Medulla oblongata (tissue), 1 donor: ENCODE measurements around the gene PEX12.
"Not testable (repeated sequence)": the region's sequence is repeated elsewhere in the genome, so short reads cannot be mapped to it uniquely, and the experiment has no call there.

ENCODE experiments used
- DNase-seq: peaks from one replicate; pipeline ENCODE4 v3.0.0-alpha.2; 2015; ENCODE audit errors: extremely low spot score

The PEX12 gene

DNA sequence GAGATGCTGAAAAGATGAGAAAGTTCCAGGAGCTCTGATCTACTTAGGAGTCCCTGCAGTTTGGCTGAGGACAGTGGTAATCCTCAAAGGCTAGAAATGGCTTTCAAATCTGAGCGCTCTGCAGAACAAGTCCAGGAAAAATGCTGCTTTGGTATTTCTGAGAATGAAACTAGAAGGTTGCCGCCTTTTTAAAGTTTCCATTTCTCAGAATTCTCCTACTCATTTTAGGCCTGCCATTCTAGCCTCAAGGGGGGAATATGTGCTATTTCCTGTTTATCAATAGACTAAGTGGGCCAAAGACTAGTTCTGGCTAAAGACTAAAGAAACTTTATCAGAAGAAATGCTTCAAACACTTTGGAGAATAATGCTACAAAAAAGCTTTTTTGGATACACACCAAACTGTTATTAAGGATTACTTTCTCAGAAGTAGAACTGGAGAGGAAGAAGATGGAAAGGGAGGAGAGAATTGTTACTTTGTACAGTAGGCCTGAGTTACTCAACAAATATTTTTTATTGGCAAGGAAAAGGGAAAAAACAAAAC lies 40.7 kb downstream of the PEX12 start, which contains the start of gene SLFN12L:
Gene SLFN12L (minus strand): TSS at position 78 of the 541 bp plus-strand sequence. CDS start 15,314 bp downstream, outside the sequence.
- DNase-seq = no peak

DNA sequence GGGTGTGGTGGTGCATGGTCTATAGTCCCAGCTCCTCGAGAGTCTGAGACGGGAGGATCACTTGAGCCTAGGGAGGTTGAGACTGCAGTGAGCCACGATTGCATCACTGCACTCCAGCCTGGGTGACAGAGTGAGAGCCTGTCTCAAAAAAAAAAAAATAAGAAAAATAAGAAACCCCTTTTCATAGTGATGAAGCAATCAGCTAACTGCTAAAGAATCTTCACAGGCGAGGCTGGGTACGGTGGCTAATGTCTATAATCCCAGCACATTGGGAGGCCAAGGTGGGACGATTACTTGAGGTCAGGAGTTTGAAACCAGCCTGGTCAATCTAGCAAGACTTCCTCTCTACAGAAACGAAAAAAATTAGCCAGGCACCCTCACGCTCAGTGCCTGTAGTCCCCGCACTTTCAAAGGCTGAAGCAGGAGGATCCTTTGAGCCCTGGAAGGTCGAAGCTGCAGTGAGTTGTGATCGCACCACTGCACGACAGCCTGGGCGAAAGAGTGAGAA lies 41.7 kb downstream of the PEX12 start:
- no peak for DNase-seq

- DNase-seq = not testable (repeated sequence)
These were observed 43.0 kb downstream of the PEX12 start for GRCh38 chr17:35535406-35535805.

GRCh38 chr17:35534576-35535093 lies 43.7 kb downstream of the PEX12 start:
- no peak for DNase-seq

DNA sequence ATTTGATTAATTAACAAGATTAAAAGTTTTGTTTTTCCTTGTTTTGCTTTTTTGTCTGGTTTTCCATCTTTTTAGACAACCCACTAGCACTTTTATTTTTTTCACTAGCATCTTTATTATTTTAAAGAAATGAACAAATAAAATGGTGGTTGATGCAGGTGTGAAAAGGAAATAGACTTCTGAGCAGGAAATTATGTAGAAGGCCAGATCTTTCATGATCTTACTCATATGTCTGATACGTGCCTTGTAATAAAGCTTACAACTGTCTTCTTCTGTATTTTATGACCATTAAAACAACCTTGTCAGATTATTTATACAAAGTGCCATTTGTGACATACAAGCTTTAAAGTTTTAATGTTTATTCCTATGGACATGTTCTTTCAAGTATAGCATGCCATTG lies 47.2 kb downstream of the PEX12 start:
- no peak for DNase-seq

DNA sequence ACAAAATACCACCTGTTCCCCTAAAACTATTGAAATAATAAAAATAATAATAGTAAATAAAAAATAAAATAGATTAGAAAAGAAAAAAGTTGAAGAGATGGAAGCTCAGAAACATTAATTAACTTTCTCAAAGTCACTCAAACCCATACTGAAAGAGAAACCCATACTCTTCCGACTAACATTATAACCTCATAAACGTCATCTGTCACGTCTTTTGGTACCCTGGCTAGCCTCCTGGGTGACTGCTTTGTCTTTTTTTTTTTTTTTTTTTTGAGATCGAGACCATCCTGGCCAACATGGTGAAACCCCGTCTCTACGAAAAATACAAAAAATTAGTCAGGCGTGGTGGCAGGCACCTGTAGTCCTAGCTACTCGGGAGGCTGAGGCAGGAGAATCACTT lies 48.5 kb downstream of the PEX12 start:
- DNase-seq = no peak

GRCh38 chr17:35529326-35529725 lies 49.0 kb downstream of the PEX12 start:
- DNase-seq = not testable (repeated sequence)
